ENCODE results near the gene KCTD11. TPM values are rescaled to one million over a fixed set of nuclear protein-coding genes. Genes with fewer than 3 reads are reported as not detected.

Gene KCTD11
- total and polyA plus RNA-seq, 2 of the 13 experiments (the other 11 are each of a cell fraction or from before 2014, with no cell fraction given), result 1.6 to 2.6 TPM

DNA sequence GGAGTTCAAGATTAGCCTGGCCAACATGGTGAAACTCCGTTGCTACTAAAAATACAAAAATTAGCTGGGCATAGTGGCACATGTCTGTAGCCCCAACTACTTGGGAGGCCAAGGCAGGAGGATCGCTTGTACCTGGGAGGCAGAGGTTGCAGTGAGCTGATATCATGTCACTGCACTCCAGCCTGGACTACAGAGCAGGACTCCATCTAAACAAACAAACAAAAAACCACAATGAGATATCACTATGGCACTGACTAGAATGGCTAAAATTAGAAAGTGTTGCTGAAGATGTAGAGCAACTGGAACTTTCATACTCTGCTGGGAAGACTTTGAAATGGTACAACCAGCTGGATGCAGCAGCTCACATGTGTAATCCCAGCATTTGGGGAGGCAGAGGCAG is 22.4 kb downstream of the KCTD11 start:
- no peak overlapping the region for H3K4me3 ChIP-seq (replicated peaks in 1 of 3; ENCODE audit: insufficient read depth in 1 of 3, low read depth in 2 of 3, low read length in 3 of 3)
- in situ Hi-C loops (cut with HindIII; ENCODE audit: extremely low pct_ligation_motif_present, low pct_unique_long_range_greater_than_20kb), result no loop called here
- ChIA-PET POLR2A (interaction anchor here (1.6 kb wide), 1 partner anchor 29 kb away, joined by 4 read pairs; the partner anchor contains the start of gene TMEM256), CTCF (ENCODE audit: low intra/inter-chr PET ratio, low total read pairs) (no interaction called here)
- no peak for ATAC-seq
- BruUV-seq (replicated peaks), result no TSS peak
- intact Hi-C loops (cut with micrococcal nuclease; ENCODE audit: unreplicated experiment), result no loop called here
- H4K20me1 ChIP-seq (ENCODE audit: insufficient read depth, low read length), result no peaks in the 10 kb centered on the region
- peaks cover 0 to 10% of the 10 kb centered on the region in 2 experiments; a peak in 3 of 5 replicates for H3K27me3 ChIP-seq (ENCODE audit: control insufficient read depth in 1 of 2, insufficient read depth in 2 of 2, low read length in 2 of 2)
- H2AFZ ChIP-seq (ENCODE audit: low read length), result no peak overlapping the region
- no peaks in the 10 kb centered on the region for H3K79me2 ChIP-seq (ENCODE audit: insufficient read depth, low read length)
- FAIRE-seq, result no peak
- H3K36me3 ChIP-seq (replicated peaks in 1 of 2; ENCODE audit: control insufficient read depth in 1 of 2, insufficient read depth in 2 of 2, low read length in 2 of 2), result no peaks in the 10 kb centered on the region
- no peak overlapping the region for H3K9ac ChIP-seq (ENCODE audit: insufficient read depth, low read depth, low read length)
- DNase-seq (ENCODE audit: low spot score), result no peak
- H3K4me1 ChIP-seq (ENCODE audit: insufficient read depth, low read length), result peaks cover 10% of the 10 kb centered on the region
- TF ChIP-seq, protein P1, sequence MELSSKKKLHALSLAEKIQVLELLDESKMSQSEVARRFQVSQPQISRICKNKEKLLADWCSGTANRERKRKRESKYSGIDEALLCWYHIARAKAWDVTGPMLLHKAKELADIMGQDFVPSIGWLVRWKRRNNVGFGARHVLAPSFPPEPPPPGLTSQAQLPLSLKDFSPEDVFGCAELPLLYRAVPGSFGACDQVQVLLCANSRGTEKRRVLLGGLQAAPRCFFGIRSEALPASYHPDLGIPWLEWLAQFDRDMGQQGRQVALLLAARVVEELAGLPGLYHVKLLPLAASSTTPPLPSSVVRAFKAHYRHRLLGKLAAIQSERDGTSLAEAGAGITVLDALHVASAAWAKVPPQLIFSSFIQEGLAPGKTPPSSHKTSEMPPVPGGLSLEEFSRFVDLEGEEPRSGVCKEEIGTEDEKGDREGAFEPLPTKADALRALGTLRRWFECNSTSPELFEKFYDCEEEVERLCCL (CRISPR knock-in tag; IDR thresholded peaks at IDR 0.05; ENCODE audit: borderline replicate concordance), result no peak
- TF ChIP-seq ZNF331 (CRISPR knock-in tag; IDR thresholded peaks at IDR 0.05) (no peak), HMG20B (CRISPR knock-in tag; conservative IDR thresholded peaks at IDR 0.05) (no peak), POGZ (CRISPR knock-in tag; IDR thresholded peaks at IDR 0.05) (no peak)
- TF ChIP-seq, protein P2, sequence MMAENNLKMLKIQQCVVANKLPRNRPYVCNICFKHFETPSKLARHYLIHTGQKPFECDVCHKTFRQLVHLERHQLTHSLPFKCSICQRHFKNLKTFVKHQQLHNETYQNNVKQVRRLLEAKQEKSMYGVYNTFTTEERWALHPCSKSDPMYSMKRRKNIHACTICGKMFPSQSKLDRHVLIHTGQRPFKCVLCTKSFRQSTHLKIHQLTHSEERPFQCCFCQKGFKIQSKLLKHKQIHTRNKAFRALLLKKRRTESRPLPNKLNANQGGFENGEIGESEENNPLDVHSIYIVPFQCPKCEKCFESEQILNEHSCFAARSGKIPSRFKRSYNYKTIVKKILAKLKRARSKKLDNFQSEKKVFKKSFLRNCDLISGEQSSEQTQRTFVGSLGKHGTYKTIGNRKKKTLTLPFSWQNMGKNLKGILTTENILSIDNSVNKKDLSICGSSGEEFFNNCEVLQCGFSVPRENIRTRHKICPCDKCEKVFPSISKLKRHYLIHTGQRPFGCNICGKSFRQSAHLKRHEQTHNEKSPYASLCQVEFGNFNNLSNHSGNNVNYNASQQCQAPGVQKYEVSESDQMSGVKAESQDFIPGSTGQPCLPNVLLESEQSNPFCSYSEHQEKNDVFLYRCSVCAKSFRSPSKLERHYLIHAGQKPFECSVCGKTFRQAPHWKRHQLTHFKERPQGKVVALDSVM (CRISPR knock-in tag; IDR thresholded peaks at IDR 0.05), result peak; percentile 62; the same call in 1 of the 2 replicates
- TF ChIP-seq, protein P3, sequence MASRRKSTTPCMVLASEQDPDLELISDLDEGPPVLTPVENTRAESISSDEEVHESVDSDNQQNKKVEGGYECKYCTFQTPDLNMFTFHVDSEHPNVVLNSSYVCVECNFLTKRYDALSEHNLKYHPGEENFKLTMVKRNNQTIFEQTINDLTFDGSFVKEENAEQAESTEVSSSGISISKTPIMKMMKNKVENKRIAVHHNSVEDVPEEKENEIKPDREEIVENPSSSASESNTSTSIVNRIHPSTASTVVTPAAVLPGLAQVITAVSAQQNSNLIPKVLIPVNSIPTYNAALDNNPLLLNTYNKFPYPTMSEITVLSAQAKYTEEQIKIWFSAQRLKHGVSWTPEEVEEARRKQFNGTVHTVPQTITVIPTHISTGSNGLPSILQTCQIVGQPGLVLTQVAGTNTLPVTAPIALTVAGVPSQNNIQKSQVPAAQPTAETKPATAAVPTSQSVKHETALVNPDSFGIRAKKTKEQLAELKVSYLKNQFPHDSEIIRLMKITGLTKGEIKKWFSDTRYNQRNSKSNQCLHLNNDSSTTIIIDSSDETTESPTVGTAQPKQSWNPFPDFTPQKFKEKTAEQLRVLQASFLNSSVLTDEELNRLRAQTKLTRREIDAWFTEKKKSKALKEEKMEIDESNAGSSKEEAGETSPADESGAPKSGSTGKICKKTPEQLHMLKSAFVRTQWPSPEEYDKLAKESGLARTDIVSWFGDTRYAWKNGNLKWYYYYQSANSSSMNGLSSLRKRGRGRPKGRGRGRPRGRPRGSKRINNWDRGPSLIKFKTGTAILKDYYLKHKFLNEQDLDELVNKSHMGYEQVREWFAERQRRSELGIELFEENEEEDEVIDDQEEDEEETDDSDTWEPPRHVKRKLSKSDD (CRISPR knock-in tag; IDR thresholded peaks at IDR 0.05; ENCODE audit: low read depth), result no peak
- H3K9me3 ChIP-seq (ENCODE audit: low read length), result peaks cover 4% of the 10 kb centered on the region; the same call in 1 of the 2 replicates
- WGBS (ENCODE audit: low lambda C conversion rate), result 66% methylated on average over 2 of the region's 2 CpGs
- no peak overlapping the region for H3K27ac ChIP-seq (ENCODE audit: extremely low read length, insufficient read depth, low read length)
- no peak overlapping the region for H3K4me2 ChIP-seq (ENCODE audit: low read depth, low read length)
